Endothelial cell of umbilical vein (primary cell): ENCODE results near the gene MRPL9. TPM values are rescaled to one million over a fixed set of nuclear protein-coding genes. Genes with fewer than 3 reads are reported as not detected.

Experiments used
- BruUV-seq: library from RNA; stranded (reverse); fragments of 400-500 nt; replicated peaks from 2 replicates; lab custom pipeline; 2021; lab: Mats Ljungman, UMichigan
- CTCF ChIA-PET: fragments of 300-600, 350-600 bp; sonication (Branson Sonifier 250); formaldehyde crosslinking; loops from one replicate; lab custom pipeline; 2021; ENCODE audit warnings: antibody characterized with exemption, inconsistent platforms; lab: Charles Lee
- POLR2A ChIA-PET: fragments of 300-600, 350-600 bp; sonication (Branson Sonifier 250); formaldehyde crosslinking; loops from one replicate; lab custom pipeline; 2021; ENCODE audit warnings: antibody characterized with exemption, inconsistent platforms; lab: Charles Lee
- DNase-seq: peaks from one replicate; pipeline ENCODE4 v3.0.0-alpha.2; 2011; ENCODE audit warnings: low read depth, low spot score
- FAIRE-seq: peaks from 2 replicates; lab custom pipeline; 2011; peaks lifted over from hg19 to GRCh38; lab: Jason Lieb, UNC
- H2AFZ ChIP-seq: 2 replicates; pipeline ENCODE4 v1.6.0; 2012; ENCODE audit warnings: low read depth, low read length, control low read depth, inconsistent platforms
- H3K27ac ChIP-seq: 2 replicates; pipeline ENCODE4 v1.5.1; 2011; ENCODE audit warnings: low read depth, mild to moderate bottlenecking, control low read depth, low read length, moderate library complexity; ENCODE audit not compliant: insufficient read depth
- H3K27me3 ChIP-seq, 2 experiments: 2 replicates each; pipeline versions ENCODE4 v1.6.0 to v1.6.1; 2011; ENCODE audit warnings: low read length in 2 of 2, mixed read lengths in 1 of 2; ENCODE audit not compliant: control insufficient read depth in 2 of 2, insufficient read depth in 2 of 2
- H3K36me3 ChIP-seq, 2 experiments: 2 replicates in 1 of 2; 3 replicates in 1 of 2; pipeline ENCODE4 v1.5.1; 2011; ENCODE audit warnings: low read length in 2 of 2, mild to moderate bottlenecking in 1 of 2, moderate library complexity in 1 of 2; ENCODE audit not compliant: control insufficient read depth in 2 of 2, insufficient read depth in 2 of 2; ENCODE audit errors: extremely low read depth in 1 of 2
- H3K4me1 ChIP-seq: 3 replicates; pipeline ENCODE4 v1.5.1; 2011; ENCODE audit warnings: mild to moderate bottlenecking, low read length; ENCODE audit not compliant: control insufficient read depth, insufficient read depth; ENCODE audit errors: extremely low read depth
- H3K4me2 ChIP-seq: 2 replicates; pipeline ENCODE4 v1.6.1; 2011; ENCODE audit warnings: low read length, control low read depth, mixed read lengths; ENCODE audit not compliant: insufficient read depth
- H3K4me3 ChIP-seq, 3 experiments: fragments of 200-600 bp in 1 of 3; sonication (generic), shearing (Covaris generic) in 1 of 3; replicated peaks in 1 of 3; 2 replicates each; pipeline ENCODE4 v1.5.1; 2011 to 2016; ENCODE audit warnings: control low read depth in 3 of 3, low read length in 3 of 3, mild to moderate bottlenecking in 2 of 3, inconsistent platforms in 1 of 3, low read depth in 1 of 3, moderate library complexity in 1 of 3; ENCODE audit not compliant: insufficient read depth in 1 of 3
- H3K79me2 ChIP-seq: 2 replicates; pipeline ENCODE4 v1.6.0; 2012; ENCODE audit warnings: low read length, inconsistent platforms; ENCODE audit not compliant: control insufficient read depth, insufficient read depth
- H3K9ac ChIP-seq: replicated peaks from 2 replicates; pipeline ENCODE3; 2011; ENCODE audit warnings: low read length, control low read depth; ENCODE audit not compliant: insufficient read depth; ENCODE audit errors: extremely low read depth
- H3K9me1 ChIP-seq: replicated peaks from 3 replicates; pipeline ENCODE4 v1.6.0; 2011; ENCODE audit warnings: mild to moderate bottlenecking, low read length; ENCODE audit not compliant: control insufficient read depth, insufficient read depth; ENCODE audit errors: extremely low read depth
- H3K9me3 ChIP-seq: replicated peaks from 2 replicates; pipeline ENCODE4 v1.5.1; 2012; ENCODE audit warnings: low read length, inconsistent platforms; ENCODE audit not compliant: control insufficient read depth, insufficient read depth
- H4K20me1 ChIP-seq: replicated peaks from 2 replicates; pipeline ENCODE3; 2011; ENCODE audit warnings: mild to moderate bottlenecking, low read length; ENCODE audit not compliant: control insufficient read depth, insufficient read depth; ENCODE audit errors: extremely low read depth
- CTCF ChIP-seq, 2 donors: IDR thresholded peaks; 1 replicate in 1 of 2; 2 replicates in 1 of 2; pipeline ENCODE4 v1.5.1; 2011; ENCODE audit warnings: low read length in 2 of 2, mild to moderate bottlenecking in 2 of 2, moderate library complexity in 2 of 2, control low read depth in 1 of 2, inconsistent platforms in 1 of 2, low read depth in 1 of 2; ENCODE audit not compliant: insufficient read depth in 1 of 2; ENCODE audit errors: extremely low read depth in 1 of 2
- EZH2 ChIP-seq: IDR thresholded peaks from 2 replicates; pipeline ENCODE4 v1.6.1; 2012; ENCODE audit warnings: borderline replicate concordance, low read depth, mild to moderate bottlenecking, moderate library complexity, low read length, inconsistent platforms; ENCODE audit not compliant: severe bottlenecking
- FOS ChIP-seq: IDR thresholded peaks from 2 replicates; pipeline ENCODE4 v1.6.1; 2011; ENCODE audit warnings: mild to moderate bottlenecking, low read length, moderate library complexity, borderline replicate concordance; ENCODE audit not compliant: insufficient read depth
- GATA2 ChIP-seq: IDR thresholded peaks from 2 replicates; pipeline ENCODE4 v1.7.0; 2011; ENCODE audit warnings: low read depth, mild to moderate bottlenecking, moderate library complexity, mixed read lengths, low read length; ENCODE audit not compliant: insufficient read length, insufficient read depth
- JUN ChIP-seq: IDR thresholded peaks from 2 replicates; pipeline ENCODE4 v1.6.1; 2011; ENCODE audit warnings: borderline replicate concordance, low read depth; ENCODE audit not compliant: insufficient read length, insufficient read depth
- MAX ChIP-seq: IDR thresholded peaks from 2 replicates; pipeline ENCODE4 v1.6.1; 2011; ENCODE audit not compliant: insufficient read depth, insufficient read length
- MYC ChIP-seq: IDR thresholded peaks from one replicate; pipeline ENCODE4 v1.6.1; 2011; ENCODE audit warnings: mild to moderate bottlenecking, low read depth, low read length
- POLR2A ChIP-seq: IDR thresholded peaks from 2 replicates; pipeline ENCODE4 v1.6.1; 2012; ENCODE audit warnings: low read depth, mild to moderate bottlenecking, control low read depth, low read length
- POLR2AphosphoS5 ChIP-seq: IDR thresholded peaks from 2 replicates; pipeline ENCODE4 v1.6.1; 2012; ENCODE audit warnings: low read depth, mild to moderate bottlenecking, control low read depth, low read length, moderate library complexity; ENCODE audit not compliant: insufficient read depth
- dilution Hi-C: fragments of 300-500 bp; cut with MboI; formaldehyde crosslinking; loops from one replicate; pipeline ENCODE4 v1.15.0; 2019; ENCODE audit warnings: low sequenced_read_pairs; ENCODE audit not compliant: extremely low pct_ligation_motif_present
- intact Hi-C: fragments of 100-400 bp; cut with micrococcal nuclease; formaldehyde crosslinking; loops from one replicate; pipeline ENCODE4 v1.10.0; 2022
- polyA plus RNA-seq, 4 experiments: library from polyadenylated mRNA; depleted of rRNA in 3 of 4; stranded (reverse) in 3 of 4; unstranded in 1 of 4; fragments of >200 nt; gene quantifications; 2 replicates each; pipeline versions ENCODE4 v1.2.1 to v1.2.3, GENCODE V29; 2011 to 2012; ENCODE audit warnings: missing spikeins in 1 of 4
- total RNA-seq: library from RNA; stranded (reverse); gene quantifications from 2 replicates; pipeline ENCODE4 v1.2.3, GENCODE V29; 2021

MRPL9 gene
- total and polyA plus RNA-seq, 2 donors (not counting 3 experiments of a cell fraction or from before 2014, with no cell fraction given) = 79.1 to 112 TPM

GRCh38 chr1:151760597-151761385 lies 2.5 kb downstream of the MRPL9 start:
- Histone ChIP-seq H3K9ac (no peak overlapping the region), H3K9me1 (no peaks in the 10 kb centered on the region), H3K4me2 (no peak overlapping the region), H4K20me1 (no peaks in the 10 kb centered on the region), H3K27me3 (no peaks in the 10 kb centered on the region), H3K79me2 (peaks cover 7% of the 10 kb centered on the region), H3K27ac (no peak overlapping the region), H2AFZ (no peak overlapping the region), H3K36me3 (peaks cover 4 to 20% of the 10 kb centered on the region in 2 experiments), H3K4me1 (peaks cover 24% of the 10 kb centered on the region), H3K9me3 (no peaks in the 10 kb centered on the region), H3K4me3 (no peak overlapping the region)
- dilution Hi-C loops (no loop called here), intact Hi-C loops (no loop called here)
- DNase-seq (no peak), FAIRE-seq (no peak)
- POLR2A ChIA-PET = no interaction called here
- CTCF ChIA-PET = interaction anchor here (0.5 to 1.7 kb wide), 3 partner anchors 11 to 20 kb away, joined by 3 to 5 read pairs (median 3); no protein-coding TSS in a partner anchor
- BruUV-seq = no TSS peak
- TF ChIP-seq FOS = peak; percentile 51
- no peak for TF ChIP-seq MAX

- no peaks in the 10 kb centered on the region for H3K9me1 ChIP-seq
- DNase-seq (no peak), FAIRE-seq (no peak)
- H3K4me3 ChIP-seq = no peak overlapping the region
- H3K36me3 ChIP-seq = peaks cover 4 to 20% of the 10 kb centered on the region in 2 experiments
- H3K4me2 ChIP-seq = no peak overlapping the region
- dilution Hi-C loops (no loop called here), intact Hi-C loops (no loop called here)
- no peak overlapping the region for H2AFZ ChIP-seq
- CTCF ChIA-PET = no interaction called here
- TF ChIP-seq GATA2 (no peak), MYC (no peak), CTCF (IDR thresholded peaks at IDR 0.05; ENCODE audit: extremely low read depth in 1 of 2, insufficient read depth in 1 of 2, low read depth in 1 of 2, low read length in 2 of 2) (no peak), FOS (no peak), POLR2A (no peak), JUN (no peak), MAX (no peak), EZH2 (no peak), POLR2AphosphoS5 (no peak)
- no peak overlapping the region for H3K9ac ChIP-seq
- POLR2A ChIA-PET = interaction anchor here (0.7 kb wide), 1 partner anchor 119 kb away, joined by 4 read pairs; no protein-coding TSS in a partner anchor
- H3K27ac ChIP-seq = no peak overlapping the region
- peaks cover 21% of the 10 kb centered on the region for H3K4me1 ChIP-seq
- no peaks in the 10 kb centered on the region for H3K9me3 ChIP-seq
- H3K27me3 ChIP-seq = no peaks in the 10 kb centered on the region
- no peaks in the 10 kb centered on the region for H4K20me1 ChIP-seq
- peaks cover 7% of the 10 kb centered on the region for H3K79me2 ChIP-seq
- BruUV-seq = no TSS peak
Observed at GRCh38 chr1:151759241-151759640, 4.1 kb downstream of the MRPL9 start.
